ENCODE measurements around the gene MYO3A.
"Not testable (repeated sequence)": the region's sequence is repeated elsewhere in the genome, so short reads cannot be mapped to it uniquely, and the experiment has no call there.

The MYO3A gene

DNA sequence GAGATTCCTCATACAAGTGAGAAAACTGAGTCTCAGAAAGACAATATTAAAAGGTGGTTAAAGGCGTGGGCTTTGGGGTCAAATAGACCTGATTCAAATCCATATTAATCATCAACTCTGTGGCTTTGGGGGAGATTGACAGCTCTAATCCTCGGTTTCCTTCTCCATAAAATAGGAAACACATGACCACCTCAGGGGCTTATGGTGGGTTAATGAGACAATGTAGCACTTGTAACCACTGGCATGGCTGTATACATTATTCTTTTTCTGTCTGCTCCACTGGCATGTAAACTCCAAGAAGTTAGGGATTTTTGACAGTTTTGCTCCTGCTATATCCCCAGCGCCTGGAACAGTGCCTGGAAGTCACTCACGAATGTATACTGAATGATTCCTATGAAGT is 161.8 kb downstream of the MYO3A start:
- no peak for DNase-seq

DNA sequence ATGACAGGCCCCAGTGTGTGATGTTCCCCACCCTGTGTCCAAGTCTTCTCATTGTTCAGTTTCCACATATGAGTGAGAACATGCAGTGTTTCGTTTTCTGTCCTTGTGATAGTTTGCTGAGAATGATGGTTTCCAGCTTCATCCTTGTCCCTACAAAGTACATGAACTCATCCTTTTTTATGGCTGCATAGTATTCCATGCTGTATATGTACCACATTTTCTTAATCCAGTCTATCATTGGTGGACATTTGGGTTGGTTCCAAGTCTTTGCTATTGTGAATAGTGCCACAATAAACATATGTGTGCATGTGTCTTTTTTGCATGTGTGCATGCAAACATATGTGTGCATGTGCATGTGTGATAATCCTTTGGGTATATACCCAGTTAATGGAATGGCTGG is 163.5 kb downstream of the MYO3A start:
- DNase-seq, result not testable (repeated sequence)

DNA sequence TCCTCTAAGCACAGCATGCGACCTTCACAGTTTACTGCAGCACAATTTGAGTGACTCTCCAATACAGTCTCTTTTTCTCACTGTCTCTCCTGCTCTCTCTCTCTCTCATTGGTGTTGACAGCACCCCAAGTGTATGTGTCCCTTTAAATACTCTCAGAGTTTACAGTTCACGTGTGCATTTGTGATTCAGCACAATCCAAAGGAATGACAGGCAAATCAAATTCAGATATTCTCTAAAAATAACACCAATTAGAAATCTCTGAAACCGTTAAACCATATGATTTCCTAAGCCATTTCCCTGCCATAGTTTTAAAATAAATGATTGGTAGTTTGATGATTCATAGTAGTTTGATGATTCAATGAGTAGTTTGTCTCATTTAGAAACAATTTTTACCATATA is 178.5 kb downstream of the MYO3A start:
- DNase-seq, result no peak

DNA sequence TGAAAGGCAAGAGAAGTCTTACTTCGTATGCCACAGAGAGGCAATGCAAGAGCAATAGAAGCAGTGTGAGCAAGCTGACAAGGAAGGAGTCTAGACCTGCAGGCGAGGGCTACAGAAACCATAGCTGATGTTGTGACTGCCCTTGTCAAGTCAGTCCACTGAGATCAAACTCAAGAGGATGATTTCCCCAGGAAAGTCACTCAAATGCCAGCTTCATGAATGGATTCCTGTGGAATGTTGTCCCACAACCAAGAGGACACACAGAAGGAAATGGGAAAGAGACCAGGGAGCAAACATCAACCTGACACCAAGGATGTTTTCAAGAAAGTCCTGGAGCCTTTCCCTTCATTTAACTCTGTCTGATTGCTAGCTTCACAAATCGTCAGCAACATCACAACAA is 204.6 kb downstream of the MYO3A start:
- DNase-seq, result no peak

DNA sequence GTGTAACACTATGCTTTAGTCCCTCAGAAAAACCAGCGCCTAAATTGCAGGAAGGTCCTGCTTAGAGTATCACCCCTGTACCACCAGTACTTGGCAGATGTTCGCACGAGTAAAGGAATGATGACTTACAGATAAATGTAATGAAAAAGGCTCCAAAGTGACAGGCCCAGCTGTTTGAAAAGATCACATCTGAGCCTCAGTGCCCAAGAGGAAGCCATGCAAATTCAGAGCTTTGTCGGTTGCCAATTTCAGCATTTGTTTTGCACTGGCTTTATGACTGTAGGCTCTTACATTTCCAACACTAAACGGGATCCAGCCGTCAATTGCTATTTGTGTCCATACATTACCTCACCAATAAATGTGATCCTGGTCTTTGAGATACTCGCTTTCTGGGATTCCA is 222.0 kb downstream of the MYO3A start:
- DNase-seq, result no peak

GRCh38 chr10:26157734-26158133 is 223.7 kb downstream of the MYO3A start:
- no peak for DNase-seq

DNA sequence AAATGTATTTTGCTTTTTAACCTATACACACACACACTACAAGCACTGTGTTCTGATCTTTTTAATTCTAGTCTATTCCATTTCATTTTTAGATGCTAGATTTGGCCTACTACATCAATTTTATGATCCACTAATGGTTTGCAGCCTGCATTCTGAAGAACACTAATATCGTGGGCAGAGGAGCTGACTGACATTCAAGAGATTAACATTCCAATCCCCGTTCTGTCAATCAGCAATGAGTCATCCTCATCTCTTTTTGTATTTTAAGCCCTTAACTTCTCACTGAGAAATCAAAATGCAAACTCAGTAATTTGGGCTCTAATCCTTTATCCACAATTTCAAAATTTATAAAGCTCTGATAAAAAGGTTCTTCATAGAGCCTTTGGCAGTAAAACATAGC is 235.4 kb downstream of the MYO3A start:
- DNase-seq, result no peak

DNA sequence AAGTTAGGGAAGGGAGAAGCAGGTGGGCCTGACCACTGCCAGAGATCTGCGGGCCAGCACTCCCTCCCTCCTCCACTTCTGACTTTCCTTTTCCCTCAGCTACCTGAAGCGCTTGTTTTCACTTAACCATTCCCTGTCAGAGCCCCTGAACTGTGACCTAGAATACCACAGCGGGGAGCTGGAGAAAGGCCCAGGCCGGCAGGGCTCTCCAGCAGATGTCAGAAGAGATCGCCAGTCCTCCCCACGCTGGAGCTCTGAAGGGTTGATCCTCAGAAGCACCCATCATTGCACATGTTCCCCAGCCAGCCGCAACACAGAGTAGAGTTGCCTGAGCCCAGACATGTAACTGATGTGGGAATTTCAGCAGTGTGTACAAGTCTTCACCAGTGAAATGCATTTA is 238.1 kb downstream of the MYO3A start:
- DNase-seq, result no peak

- DNase-seq, result no peak
Measured at GRCh38 chr10:26173837-26174236, 239.8 kb downstream of the MYO3A start.

- DNase-seq, result no peak
Measured at GRCh38 chr10:26177341-26177740, 243.3 kb downstream of the MYO3A start.

GRCh38 chr10:26194275-26194674 is 260.2 kb downstream of the MYO3A start:
- DNase-seq, result no peak

DNA sequence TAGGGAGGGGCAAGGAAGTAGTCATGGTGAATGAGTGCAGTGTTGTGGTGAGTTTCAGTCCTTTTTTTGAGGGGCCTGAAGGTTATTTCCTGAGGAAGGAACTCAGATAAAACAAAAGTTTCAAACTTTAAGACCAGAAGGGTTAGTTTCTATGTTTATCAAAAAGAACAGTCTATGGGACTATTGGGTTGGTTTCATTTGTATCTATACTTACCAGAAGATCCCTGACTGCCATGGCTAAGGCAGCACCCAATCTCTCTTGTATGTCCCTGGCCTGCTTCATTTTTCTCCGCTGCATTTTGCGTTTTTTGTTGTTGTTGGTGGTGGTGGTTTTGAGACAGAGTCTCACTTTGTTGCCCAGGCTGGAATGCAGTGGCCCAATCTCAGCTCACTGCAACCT is 263.2 kb downstream of the MYO3A start:
- DNase-seq, result no peak

- no peak for DNase-seq
Measured at GRCh38 chr10:26198119-26198518, 264.1 kb downstream of the MYO3A start.

- no peak for DNase-seq
Measured at GRCh38 chr10:26199841-26200240, 265.8 kb downstream of the MYO3A start.

GRCh38 chr10:26205223-26205622 is 271.2 kb downstream of the MYO3A start:
- DNase-seq, result no peak

- no peak for DNase-seq
Measured at GRCh38 chr10:26211781-26212444, 277.9 kb downstream of the MYO3A start.

DNA sequence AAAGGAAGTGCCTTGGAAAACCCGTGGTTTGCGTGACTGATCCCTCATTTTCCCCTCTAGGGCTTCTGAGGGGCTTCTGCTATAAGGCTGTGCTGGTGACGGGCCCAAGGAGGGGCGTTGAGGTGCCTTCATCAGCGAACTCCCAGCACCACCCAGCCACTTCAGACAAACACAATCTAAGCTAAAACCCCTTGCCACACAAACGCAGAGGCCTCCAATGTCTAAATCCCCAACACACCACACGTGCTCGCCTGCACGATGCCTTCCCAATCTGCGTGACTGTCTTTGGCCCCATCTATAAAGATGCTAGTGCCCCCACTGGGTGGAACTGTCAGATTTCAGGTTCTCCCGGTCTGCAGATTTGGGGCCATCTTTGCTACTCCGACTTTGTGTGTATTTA is 278.5 kb downstream of the MYO3A start:
- DNase-seq, result no peak

DNA sequence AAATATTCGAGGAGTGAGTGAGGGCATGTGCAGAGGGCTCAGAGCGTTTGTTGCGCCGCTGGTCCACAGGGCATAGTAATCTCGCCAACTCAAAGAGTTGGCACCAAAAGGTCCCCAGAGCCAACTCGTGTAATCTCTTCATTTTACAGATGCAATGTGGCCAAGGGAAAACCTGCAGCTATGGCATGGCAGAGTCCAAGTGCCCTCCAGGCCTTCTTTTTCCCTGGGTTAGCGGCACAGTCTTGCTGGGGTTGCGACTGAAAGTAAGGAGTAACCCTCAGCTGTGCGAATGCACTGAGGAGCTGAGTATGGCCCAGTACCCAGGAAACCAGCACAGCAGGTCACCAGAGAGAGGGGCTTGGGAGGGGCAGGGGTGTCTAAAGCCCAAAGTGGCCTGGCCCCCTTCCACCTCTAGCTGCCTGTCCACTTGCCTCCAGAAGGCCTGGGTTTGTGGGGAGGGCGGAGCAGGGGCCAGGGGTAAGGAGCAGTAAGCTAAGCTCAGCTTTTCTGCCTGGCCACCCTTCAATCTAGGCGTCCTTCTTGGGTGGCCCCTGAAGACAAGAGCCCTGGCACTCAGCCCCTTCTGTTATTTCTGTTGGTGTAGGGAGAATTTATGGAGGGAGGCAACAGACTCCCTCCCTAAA is 279.2 kb downstream of the MYO3A start:
- DNase-seq, result no peak

GRCh38 chr10:26214004-26214403 is 280.0 kb downstream of the MYO3A start:
- DNase-seq, result no peak

- no peak for DNase-seq
Measured at GRCh38 chr10:26214551-26215395, 280.7 kb downstream of the MYO3A start.

DNA sequence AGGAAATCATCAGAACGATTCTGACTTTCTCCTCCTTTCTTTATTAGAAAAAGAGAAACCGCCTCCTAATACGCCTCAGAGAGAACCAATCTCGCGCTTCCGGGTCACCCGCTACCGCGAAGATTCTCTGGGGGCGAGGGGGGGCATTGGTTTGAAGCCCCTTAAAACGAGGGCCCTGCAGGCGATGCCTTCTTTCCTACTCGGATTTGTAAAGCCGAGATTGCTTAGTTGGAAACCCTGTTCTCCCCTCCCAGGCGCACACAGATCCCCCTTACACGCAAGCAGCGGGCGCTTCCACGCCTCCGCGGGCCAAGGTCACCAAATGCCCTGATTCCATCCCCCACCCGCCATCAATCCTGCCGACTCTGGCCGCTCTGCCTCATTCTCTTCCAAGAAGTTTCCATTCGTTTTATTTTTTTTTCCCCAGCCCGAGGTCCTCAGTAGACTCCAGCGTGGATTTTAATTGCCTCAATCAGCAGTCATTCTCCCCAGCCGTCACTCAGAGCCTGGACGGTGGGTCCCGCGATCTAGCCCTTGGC is 281.4 kb downstream of the MYO3A start:
- DNase-seq, result no peak

- no peak for DNase-seq
Measured at GRCh38 chr10:26215935-26216584, 282.0 kb downstream of the MYO3A start.
